HG02759 (cell line): ENCODE results near the gene FARSA.
A peak's percentile ranks its signal among the peaks of the same experiment; 100 is the strongest.
"Not testable (repeated sequence)": the region's sequence is repeated elsewhere in the genome, so short reads cannot be mapped to it uniquely, and the experiment has no call there.

Experiments used
- ATAC-seq: cut with Tn5 transposase; IDR thresholded peaks from one replicate; pipeline ENCODE4 v1.9.1; 2021; ENCODE audit warnings: mild to moderate bottlenecking, moderate library complexity; ENCODE audit not compliant: unreplicated experiment

The FARSA gene

DNA sequence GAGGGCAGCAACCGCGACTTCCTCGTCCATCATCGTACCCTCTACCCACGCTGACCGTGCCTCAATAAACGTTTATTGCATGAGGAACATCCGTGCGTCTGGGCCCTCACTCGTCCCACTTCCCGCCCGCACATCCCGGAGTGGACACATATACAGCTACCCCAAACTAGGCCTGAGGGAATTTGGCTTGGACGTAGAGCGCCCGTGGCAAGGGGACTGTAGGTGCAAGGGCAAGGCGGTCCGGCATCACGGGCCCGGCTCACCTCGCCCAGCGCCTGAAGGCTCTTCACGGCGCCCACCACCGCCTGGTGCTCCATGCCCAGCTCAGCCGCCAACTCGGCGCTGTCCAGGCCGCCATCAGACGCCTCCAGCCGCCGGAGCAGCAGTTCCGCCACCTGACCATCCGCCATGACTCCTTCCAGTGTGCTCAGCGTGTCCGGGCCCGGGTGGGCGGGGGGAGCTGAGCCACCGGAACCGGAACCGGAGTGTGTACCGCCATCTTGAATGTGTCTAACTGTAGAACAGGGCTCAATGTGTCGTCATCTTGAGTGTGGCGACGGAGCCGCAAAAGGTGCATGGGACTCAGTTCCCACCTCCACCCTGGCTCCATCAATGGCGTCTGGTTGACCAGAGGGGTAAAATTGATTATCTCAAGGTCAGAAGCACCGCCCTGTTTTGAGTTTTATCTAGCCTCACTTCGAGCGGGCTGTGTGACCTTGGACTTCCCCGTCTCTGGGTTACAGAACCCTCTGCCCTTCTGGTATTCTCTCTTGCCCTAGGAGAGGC is at the start of gene FARSA:
Gene FARSA (minus strand): TSS at position 425 of the 786 bp plus-strand sequence. CDS start 15 bp downstream, at position 410.
- peak; percentile 48 for ATAC-seq

DNA sequence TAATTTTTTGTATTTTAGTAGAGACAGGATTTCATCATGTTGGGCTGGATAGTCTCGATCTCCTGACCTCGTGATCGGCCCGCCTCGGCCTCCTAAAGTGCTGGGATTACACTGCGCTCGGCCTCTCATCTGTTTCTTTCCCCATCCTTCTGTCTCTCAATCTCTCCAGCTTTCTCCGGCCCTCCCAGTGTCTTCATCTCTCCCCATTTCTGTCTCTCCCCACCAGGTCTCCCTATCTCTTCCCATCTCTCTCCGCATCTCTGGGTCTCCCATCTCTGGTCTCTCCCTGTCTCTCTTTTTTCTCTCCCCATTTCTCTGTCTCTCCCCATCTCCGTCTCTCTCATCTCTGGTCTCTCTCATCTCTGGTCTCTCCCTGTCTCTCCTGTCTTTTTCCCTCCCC is 49.6 kb upstream of the FARSA start:
- ATAC-seq, result no peak

DNA sequence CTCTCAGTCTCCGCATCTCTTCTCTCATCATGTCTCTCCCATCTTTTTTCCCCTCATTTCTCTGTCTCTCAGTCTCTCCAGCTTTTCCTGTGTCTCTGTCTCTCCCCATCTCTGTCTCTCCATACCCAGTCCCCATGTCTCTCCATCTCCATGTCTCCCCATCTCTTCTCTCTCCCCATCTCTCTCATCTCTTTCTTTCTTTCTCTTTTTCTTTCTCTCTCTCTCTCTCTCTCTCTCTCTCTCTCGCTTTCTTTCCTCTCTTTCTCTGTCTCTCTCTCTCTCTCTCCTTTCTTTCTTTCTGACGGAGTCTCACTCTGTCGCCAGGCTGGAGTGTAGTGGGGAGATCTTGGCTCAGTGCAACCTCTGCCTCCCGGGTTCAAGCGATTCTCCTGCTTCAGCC is 49.1 kb upstream of the FARSA start:
- ATAC-seq, result no peak

DNA sequence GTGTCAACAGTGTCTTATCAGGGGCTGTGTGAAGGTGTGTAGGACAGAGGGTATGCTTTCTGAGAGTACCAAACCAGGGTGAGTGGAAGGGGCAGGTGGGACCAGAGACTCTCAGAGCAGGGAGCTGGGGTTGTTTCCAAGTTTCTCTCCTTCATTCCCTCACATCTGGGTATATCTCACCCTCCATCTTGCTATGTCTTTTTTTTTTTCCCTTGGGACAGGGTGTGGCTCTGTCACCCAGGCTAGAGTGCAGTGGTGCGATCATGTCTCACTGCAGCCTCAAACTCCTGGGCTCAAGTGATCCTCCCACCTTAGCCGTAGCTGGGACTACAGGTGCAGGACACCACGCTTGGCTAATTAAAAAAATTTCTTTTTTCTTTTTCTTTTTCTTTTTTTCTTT is 46.5 kb upstream of the FARSA start:
- no peak for ATAC-seq

DNA sequence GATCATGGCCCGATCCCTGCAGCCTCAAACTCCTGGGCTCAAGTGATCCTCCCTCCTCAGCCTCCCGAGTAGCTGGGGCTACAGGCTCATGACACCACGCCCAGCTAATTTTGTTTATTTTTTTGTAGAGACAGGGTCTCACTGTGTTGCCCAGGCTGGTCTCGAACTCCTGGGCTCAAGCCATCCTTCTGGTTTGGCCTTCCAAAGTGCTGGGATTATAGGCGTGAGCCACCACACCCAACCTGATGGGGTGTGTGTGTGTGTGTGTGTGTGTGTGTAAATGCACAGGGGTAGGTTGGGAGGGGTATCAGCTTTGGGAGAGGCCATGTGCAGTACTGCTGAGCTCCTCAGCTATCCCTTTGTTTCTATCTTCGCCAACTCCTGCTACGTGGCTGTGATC is 42.6 kb upstream of the FARSA start:
- not testable (repeated sequence) for ATAC-seq

DNA sequence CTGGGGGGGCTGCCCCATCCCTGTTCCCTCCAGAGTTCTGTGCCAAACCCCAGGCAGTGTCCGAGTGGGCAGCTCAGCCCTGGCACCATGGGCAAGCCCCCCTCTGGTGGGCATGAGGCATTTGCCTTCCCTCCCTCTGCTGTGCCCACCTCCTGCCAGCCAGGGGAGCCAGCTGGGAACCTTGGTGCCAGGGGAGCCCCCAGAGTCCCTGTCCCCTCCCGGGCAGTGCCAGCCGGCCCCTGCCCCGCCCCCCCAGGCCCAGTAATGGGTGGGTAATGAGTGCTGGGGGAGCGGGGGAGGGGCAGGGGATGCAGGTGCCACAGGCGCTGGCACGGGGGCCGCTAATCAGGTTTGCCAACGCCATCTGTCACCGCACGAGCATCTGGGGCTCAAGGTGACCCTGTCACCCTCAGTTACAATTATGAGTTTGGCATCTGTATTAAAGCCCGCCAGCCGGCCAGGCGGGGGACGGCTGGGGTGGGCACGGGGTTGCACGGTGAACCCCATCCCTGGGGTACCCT is 41.8 kb upstream of the FARSA start:
- no peak for ATAC-seq

DNA sequence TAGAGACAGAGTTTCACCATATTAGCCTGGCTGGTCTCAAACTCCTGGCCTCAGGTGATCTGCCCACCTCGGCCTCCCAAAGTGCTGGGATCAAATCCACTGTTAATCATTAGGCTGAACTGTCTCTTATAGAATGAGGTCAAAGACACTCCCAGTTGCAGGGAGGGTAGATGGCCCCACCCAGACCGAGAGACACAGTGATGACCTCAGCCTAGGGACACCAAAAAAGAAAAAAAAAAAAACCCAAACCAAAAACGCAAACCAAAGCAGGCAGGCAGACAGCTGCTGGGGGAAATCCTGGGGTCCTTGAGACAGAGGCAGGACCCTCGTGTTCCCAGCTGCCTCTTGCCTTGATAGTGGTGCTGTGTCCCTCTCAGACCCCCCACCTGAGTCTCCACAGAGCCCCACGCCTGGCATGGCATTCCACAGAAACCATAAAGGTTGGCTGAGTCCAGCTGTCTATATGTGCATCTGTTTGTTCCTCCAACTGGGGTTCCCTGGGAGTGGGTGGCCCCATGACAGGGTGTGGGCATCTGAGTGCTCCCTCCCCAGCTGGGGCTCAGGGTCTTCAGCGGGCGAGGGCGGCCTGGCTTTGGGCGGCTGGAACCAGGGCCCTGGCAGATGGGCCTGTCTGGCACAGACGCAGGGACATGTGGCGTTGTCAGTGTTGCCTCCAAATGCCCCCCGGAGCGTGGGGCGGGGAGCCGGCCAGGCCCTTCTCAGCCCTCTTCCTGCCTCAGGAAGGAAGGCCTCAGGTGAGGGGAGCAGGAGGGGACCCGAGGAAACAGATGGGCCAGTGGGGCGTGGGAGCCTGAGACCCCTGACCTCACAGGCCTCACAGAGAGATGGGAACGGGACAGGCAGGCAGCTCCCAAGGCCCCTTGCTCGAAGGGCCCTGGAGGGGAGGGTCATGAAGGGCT is 41.0 kb upstream of the FARSA start:
- no peak for ATAC-seq

DNA sequence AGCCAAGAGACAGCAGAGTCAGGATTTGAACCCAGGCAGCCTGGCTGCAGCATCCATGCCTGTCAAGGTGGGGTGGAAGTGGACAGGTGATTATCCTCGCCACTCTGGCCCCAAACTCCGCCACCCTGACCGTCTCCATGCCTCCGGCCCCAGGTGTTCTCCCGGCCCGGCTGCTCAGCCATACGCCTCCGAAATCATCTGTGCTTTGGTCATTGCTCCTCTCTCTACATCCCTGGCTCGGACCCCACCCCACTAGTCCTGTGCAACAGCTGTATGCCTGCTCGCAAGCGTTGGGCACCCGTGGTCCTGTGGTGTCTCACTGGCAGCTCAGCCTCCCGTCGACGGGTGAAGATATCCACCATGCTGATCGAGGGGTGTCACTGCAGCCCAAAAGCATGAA is 39.7 kb upstream of the FARSA start:
- ATAC-seq, result no peak

DNA sequence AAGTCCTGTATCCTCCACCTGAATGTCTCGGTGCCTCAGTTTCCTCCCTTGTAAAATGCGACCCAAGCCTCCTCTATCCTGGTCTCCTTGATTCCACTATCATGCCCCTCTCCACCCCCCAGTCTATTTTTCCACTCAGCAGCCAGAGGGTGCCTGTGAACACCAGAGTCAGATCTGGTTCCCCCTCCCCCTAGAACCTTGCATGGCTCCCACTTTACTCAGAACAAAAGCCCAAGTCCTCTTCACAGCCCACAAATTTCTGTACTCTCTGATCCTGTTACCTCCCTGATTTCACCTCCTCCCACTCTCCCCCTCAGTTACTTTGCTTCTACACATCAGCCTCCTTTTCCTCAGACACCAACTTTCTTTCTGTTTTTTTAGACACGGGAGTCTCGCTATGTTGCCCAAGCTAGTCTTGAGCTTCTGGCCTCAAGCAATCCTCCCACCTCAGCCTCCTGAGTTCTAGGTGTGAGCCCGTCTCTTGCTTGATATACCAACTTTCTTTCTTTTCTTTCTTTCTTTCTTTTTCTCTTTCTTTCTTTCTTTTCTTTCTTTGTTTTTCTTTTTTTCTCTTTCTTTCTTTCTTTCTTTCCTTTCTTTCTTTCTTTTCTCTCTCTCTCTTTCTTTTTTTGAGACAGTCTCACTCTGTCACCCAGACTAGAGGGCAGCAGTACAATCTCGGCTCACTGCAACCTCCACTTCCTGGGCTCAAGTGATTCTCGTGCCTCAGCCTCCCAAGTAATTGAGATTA is 36.7 kb upstream of the FARSA start:
- no peak for ATAC-seq

DNA sequence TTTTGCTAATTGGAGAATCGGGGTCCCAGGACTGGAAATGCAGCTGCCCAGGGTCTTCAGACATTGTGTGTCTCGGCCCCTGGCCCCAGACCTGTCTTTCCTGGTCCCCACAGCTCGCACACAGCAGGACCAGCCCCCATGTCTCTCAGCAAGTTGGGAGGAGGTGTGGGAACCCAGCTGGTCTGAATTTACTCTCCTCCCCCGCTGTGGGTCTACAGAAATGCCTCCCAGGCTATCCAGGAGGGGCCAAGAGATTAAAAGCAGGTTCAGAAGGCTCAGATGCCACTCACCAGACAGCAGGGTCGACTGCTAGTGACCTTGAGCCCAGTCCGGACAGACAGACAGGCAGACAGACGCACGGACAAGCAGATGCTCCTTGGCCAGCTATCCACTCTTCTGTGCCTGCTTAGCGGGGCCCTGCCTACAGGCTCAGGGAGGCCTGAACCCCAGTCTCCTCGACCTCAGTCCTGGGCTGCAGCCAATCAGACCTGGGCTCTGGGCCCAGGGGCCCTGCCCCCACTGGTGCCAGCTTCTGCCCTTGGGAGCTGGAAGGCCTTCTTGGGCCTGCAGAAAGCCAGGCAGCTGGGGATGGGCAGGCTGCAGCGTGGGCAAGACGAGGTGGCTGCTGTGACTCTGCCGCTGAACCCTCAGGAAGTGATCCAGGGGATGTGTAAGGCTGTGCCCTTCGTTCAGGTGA is 35.9 kb upstream of the FARSA start, which contains the start of gene DAND5:
Gene DAND5 (plus strand): TSS at position 285 of the 697 bp plus-strand sequence. CDS start 85 bp downstream, at position 370.
- ATAC-seq, result no peak

DNA sequence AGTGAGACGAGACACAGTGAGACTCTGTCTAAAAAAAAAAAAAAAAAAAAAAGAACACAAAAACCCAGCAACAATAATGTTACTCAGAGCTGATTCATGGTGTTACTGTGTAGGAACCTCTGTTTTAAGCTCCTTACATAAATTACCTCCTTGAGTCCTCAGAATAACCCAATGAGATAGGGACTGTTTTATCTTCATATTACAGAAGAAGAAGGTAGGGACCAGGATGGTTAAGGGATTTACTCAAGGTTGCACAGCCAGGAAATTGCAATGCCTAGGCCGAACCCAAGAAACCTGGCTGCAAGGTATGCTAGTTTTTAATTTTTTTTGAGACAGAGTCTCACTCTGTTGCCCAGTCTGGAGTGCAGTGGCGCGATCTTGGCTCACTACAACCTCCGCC is 34.4 kb upstream of the FARSA start:
- no peak for ATAC-seq

DNA sequence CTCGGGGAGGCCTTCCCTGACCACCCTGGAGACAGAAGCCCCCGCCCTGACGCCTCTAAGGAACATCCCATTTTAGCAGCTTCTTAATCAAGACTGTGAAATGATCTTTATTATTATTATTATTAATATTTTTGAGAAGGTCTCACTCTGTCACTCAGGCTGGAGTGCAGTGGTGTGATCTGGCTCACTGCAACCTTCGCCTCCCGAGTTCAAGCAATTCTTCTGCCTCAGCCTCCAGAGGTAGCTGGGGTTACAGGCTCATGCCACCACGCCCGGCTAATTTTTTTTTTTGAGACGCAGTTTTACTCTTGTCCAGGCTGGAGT is 32.3 kb upstream of the FARSA start:
- no peak for ATAC-seq

DNA sequence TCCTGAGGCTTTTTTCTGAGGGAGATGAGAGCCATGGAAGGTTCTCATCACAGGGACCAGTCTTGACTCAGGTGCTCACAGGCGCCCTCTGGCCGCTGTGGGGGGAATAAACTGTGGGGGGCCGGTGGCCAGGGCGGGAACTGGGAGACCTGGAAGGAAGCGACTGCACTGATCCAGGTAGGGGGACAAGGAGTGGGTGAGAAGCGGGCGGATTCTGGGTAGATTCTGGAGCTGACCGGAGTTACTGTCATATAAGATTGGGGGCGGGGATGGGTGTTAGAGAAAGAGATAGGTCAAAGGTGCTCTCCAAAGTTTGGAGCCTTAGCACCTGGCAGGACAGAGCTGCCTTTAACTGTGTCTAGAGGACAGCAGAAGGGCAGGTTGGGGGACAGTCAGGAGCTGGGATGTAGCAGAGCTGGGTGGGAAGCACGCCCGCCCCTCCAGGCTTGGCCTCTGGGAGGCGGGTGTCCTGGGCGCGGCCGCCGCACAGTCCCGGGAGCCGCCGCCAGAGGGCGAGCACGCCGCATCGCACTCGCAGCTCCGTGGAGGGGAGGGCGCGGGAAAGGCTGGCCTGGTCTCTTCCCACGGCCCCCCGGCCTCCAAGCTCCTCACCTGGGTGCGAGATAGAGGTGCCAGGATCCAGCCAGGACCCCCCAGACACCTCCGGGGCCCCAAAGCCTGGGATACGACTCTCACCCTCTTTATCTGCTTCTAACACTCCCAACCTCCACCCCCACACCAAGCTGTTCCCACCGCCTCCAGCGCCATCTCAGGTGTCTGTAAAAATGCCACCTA is 31.7 kb upstream of the FARSA start:
- peak; percentile 81 for ATAC-seq

DNA sequence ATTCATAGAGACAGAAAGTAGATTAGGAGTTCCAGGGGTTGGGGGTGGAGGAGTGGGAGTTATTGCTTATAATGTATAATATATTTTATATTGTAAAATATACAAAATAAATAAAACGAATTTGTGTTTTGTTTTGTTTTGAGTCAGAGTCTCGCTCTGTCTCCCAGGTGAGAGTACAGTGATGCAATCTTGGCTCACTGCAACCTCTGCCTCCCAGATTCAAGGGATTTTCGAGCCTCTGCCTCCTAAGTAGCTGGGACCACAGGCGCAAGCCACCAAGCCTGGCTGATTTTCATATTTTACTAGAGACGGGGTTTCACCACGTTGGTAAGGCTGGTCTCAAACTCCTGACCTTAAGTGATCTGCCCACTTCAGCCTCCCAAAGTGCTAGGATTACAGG is 26.0 kb upstream of the FARSA start:
- ATAC-seq, result no peak

DNA sequence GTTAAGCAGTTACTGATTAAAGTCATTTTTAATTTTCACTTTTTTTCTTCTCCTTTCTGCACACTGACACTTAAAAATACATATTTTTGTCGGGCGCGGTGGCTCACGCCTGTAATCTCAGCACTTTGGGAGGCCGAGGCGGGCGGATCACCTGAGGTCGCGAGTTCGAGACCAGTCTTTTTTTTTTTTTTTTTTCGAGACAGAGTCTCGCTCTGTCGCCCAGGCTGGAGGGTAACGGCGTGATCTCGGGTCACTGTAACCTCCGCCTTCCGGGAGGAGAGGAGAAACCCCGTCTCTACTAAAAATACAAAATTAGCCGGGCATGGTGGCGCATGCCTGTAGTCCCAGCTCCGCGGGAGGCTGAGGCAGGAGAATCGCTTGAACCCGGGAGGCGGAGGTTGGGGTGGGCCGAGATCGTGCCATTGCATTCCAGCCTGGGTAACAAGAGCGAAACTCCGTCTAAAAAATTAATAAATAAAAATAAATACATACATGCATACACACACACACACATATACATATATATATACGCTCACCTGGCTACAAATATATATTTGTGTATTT is 24.0 kb upstream of the FARSA start:
- ATAC-seq, result not testable (repeated sequence)

DNA sequence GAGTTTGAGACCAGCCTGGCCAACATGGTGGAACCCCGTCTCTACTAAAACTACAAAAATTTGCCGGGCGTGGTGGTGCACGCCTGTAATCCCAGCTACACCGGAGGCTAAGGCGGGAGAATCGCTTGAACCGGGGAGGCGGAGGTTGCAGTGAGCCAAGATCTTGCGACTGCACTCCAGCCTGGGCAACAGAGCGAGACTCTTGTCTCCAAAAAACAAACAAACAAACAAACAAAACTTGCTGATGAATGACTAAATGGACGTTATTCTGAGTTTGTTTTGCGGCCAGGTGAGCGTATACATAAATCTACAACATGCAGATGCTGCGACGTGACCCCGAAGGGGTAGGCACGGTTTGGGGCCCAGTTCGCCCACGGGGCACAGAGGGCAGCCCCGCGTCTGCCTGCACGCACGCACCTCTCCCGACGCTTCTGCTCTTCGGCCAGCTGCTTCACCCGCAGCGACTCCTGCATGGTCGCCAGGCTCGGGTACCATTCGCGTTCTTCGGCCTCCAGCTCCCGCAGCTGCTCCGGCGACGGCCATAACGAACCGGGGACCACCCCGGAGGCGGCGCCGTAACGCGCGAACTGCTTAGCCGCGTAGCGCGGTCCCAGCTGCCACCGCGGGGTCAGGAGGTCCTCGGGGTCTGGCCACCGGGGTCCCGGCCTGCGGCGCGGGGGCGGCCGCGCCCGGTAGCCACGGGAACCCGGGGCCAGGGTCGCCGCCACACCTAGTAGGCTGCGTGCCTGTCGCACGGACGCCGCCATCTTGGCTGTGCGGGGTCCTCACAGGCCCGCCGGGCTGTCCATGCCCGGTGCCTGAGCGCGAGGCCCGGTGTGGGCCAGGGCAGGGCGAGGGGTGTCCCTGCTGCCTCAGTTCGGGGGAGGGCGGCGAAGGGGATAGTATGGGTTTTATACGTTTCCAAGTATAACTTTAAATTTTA is 23.2 kb upstream of the FARSA start, which contains the start of gene GADD45GIP1:
Gene GADD45GIP1 (minus strand): TSS at position 778 of the 943 bp plus-strand sequence. CDS start 11 bp downstream, at position 767.
- peak; percentile 77 for ATAC-seq

DNA sequence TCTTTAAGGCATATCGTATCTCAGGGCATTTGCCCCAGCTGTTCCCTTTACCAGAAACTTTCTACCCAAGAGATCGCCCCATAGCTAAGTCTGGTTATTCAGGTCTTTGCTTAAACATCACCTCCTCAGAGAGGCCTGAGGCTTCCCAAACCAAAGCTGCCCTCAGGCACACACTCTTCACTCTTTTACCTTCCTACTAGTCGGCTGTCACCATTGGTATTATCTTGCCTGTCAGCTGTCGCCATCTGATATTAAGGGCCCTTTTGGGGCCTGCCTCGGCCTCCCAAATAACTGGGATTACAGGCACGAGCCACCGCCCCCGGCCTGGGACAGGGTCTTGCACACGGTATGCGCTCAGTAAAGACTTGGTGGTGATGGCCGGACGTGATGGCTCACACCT is 22.5 kb upstream of the FARSA start:
- ATAC-seq, result no peak

DNA sequence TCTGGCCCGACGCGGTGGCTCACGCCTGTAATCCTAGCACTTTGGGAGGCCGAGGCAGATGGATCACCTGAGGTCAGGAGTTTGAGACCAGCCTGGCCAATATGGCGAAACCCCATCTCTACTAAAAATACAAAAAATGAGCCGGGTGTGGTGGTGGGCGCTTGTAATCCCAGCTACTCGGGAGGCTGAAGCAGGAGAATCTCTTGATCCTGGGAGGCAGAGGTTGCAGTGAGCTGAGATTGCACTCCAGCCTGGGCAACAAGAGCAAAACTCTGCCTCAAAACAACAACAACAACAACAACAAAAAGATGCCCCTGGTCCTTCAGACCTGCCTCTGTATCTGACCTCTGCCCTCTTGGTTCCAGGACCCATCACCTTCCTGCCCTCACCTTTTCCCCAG is 22.1 kb upstream of the FARSA start:
- not testable (repeated sequence) for ATAC-seq
